IPS-15b (cell line): Measurements from ENCODE around the gene PAQR3.
A peak's percentile ranks its signal among the peaks of the same experiment; 100 is the strongest.

ENCODE experiments used
- H3K27me3 ChIP-seq: one replicate; pipeline ENCODE4 v1.6.1; 2013; ENCODE audit warnings: low read length; ENCODE audit not compliant: control insufficient read depth, insufficient read depth
- H3K36me3 ChIP-seq: one replicate; pipeline ENCODE4 v1.6.1; 2013; ENCODE audit warnings: low read length; ENCODE audit not compliant: control insufficient read depth, insufficient read depth
- H3K4me1 ChIP-seq: one replicate; pipeline ENCODE4 v1.6.1; 2013; ENCODE audit warnings: mild to moderate bottlenecking, low read length; ENCODE audit not compliant: control insufficient read depth, insufficient read depth
- H3K4me3 ChIP-seq: one replicate; pipeline ENCODE4 v1.5.1; 2013; ENCODE audit warnings: low read depth, low read length
- H3K9ac ChIP-seq: one replicate; pipeline ENCODE4 v1.6.1; 2013; ENCODE audit warnings: low read depth, mild to moderate bottlenecking, low read length
- H3K9me3 ChIP-seq: one replicate; pipeline ENCODE4 v1.6.1; 2013; ENCODE audit warnings: mild to moderate bottlenecking, low read length; ENCODE audit not compliant: control insufficient read depth, insufficient read depth

Gene PAQR3

DNA sequence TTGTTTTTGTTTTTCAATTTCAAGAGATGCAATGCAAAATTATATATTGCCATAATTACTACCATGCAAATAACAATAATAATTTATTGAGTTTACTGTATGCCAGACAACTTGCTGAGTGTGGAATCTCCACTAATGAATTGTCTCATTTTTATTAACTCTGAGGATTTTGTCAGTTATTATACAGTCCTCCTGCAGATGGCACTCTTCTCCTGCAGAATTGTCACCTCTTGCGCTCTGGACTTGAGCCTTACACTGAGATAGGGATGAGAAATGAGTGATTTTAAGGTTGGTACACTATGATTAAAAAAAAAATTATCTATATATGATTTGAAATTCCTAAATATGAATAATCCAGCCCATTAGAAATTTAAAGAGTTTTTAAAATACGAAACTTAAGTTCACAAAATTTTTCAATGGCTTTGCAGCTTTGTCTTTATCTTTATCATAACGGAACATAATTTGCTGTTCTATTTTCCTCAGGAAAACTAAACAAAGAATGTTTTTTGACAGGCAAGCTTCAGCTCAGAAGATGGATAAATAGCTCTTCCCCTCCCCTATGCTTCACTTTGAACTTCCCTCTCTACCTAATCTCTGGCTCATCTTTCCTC lies 12.7 kb upstream of the PAQR3 start:
- H3K4me1 ChIP-seq: no peaks in the 10 kb centered on the region
- no peaks in the 10 kb centered on the region for H3K27me3 ChIP-seq
- no peaks in the 10 kb centered on the region for H3K36me3 ChIP-seq
- H3K4me3 ChIP-seq: no peak overlapping the region
- no peaks in the 10 kb centered on the region for H3K9me3 ChIP-seq
- no peak overlapping the region for H3K9ac ChIP-seq

DNA sequence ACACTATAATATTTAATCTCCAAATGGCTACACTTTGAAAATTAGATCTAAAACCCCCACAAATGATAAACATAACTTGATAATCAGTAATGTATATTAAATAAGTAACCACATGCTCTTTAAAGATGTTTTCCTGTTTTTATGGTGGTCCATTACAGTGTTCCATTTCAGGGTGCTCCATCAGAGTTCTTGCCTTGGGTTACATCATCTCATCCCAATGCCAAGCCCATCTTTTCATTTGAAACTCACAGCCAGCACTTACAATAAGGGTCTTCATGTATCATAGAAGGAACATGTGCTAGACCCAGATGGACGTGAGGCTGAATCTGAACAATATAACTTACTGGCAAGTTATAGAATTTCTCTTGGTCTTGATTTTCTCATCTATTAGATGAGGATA lies 10.5 kb upstream of the PAQR3 start:
- no peaks in the 10 kb centered on the region for H3K36me3 ChIP-seq
- H3K4me1 ChIP-seq: no peaks in the 10 kb centered on the region
- no peaks in the 10 kb centered on the region for H3K9me3 ChIP-seq
- no peak overlapping the region for H3K4me3 ChIP-seq
- no peak overlapping the region for H3K9ac ChIP-seq
- H3K27me3 ChIP-seq: no peaks in the 10 kb centered on the region

DNA sequence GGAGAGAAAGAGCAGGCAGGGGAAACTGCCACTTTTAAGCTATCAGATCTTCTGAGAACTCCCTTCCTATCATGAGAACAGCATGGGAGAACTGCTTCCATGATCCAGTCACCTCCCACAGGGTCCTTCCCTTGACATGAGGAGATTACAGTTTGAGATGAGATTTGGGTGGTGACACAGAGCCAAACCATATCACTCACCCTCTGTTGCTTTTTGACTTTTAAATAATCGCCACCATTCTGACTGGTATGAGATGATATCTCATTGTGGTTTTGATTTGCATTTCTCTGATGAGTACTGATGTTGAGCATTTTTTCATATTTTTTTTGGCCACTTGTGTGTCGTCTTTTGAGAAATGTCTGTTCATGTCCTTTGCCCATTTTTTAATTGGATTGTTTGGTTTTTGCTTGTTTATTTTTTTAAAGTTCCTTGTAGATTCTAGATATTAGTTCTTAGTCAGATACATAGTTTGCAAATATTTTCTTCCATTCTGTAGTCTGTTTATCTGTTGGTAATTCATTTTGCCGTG lies 6.5 kb upstream of the PAQR3 start:
- Histone ChIP-seq H3K4me3 (no peak overlapping the region), H3K9me3 (no peaks in the 10 kb centered on the region), H3K9ac (no peak overlapping the region), H3K36me3 (no peaks in the 10 kb centered on the region), H3K4me1 (peaks cover 3% of the 10 kb centered on the region), H3K27me3 (peaks cover 2% of the 10 kb centered on the region)

DNA sequence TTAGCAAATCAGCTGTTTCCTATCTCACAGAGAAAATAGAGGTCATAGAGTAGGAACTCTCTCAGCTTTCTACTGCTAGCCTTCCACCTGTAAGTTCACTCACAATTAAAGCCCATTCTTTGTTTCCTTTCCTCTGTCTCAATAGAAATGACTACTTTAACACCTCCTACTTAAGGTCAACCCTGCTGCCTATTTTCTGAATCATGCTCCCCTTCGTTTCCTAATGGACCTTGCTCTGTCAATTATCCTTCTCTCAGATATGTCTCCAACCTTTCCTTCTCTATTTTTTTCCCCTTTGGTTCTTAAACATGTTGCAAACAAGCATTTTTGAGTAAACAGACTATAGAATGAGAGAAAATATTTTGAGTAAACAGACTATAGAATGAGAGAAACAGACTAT lies 5.1 kb upstream of the PAQR3 start:
- Histone ChIP-seq H3K36me3 (no peaks in the 10 kb centered on the region), H3K4me1 (peaks cover 7% of the 10 kb centered on the region), H3K27me3 (peaks cover 9% of the 10 kb centered on the region), H3K4me3 (no peak overlapping the region), H3K9ac (no peak overlapping the region), H3K9me3 (no peaks in the 10 kb centered on the region)

DNA sequence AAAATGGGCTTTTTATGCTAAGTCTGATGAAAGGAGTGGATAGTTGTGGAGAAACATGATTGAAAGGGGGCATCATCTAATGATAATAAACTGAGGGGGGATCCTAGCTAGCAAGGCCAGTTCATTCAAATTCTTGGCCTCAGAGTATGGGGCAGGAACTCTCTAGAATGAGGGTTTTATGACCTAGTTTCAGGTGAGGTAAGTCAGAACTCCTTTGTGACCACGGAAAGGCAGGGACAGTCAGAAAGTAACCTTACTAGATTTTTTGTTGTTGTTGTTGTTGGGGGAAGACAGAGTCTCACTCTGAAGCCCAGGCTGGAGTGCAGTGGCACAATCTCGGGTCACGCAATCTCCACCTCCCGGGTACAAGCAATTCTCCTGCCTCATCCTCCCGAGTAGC lies 1.5 kb upstream of the PAQR3 start:
- H3K27me3 ChIP-seq: peaks cover 9% of the 10 kb centered on the region
- H3K9me3 ChIP-seq: no peaks in the 10 kb centered on the region
- no peak overlapping the region for H3K9ac ChIP-seq
- H3K4me3 ChIP-seq: no peak overlapping the region
- no peaks in the 10 kb centered on the region for H3K36me3 ChIP-seq
- H3K4me1 ChIP-seq: peaks cover 28% of the 10 kb centered on the region

DNA sequence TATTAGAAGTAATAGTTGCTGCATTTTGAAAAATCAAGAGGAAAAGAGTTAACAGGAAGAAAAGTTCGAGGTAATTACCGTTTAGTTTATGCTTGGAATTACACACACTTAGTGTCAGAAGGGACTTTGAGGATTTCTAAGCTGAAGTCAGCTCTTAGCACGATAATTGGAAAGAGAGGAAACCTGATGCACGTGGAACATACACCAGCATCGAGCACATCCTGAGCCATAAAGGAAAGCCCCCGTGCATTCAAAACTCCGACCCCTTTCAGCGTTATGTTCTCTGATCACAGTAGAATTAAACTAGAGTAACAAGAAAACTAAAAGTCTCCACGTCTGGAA lies 400 bp upstream of the PAQR3 start:
- Histone ChIP-seq H3K4me1 (peaks cover 28% of the 10 kb centered on the region), H3K4me3 (peak overlapping the region; percentile 16), H3K36me3 (no peaks in the 10 kb centered on the region), H3K9ac (no peak overlapping the region), H3K27me3 (peaks cover 9% of the 10 kb centered on the region), H3K9me3 (no peaks in the 10 kb centered on the region)

DNA sequence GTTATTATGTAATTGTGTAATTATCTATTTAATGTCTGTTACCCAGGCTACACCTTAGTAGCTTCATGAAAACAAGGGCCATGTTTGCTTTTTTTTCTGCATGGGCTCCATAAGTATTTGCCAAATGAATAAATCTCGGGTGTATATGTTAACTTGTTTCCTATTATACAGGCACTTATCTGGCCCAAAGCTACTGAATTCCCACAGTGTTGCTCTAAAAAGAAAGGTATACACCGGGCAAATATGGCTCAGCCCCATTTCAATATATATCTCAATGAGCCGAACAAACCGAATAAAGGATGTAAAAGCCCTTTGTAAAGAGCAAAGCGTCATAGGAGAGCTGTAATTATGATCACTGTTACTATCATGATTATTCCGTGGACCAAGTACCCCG lies 767 bp downstream of the PAQR3 start:
- Histone ChIP-seq H3K4me3 (peak overlapping the region; percentile 93), H3K36me3 (no peaks in the 10 kb centered on the region), H3K9me3 (no peaks in the 10 kb centered on the region)

DNA sequence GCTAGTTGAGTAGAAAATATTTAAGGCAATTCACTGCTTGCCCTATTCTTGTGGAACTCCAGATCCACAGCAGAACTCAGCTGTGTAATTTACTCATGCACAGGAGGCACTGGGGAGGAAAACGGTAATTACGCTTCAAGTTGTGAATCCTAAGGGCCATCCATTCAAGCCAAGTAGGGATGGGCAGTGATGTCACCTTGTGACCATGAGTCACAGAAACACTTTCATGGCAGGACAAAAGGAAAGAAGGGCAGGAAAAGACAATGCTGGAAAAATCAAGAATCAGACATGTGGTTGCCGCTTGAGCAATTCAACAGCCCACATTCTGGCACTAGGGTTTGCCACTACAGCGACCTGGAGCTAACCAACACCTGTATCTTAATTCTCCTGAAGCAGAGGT lies 1.4 kb downstream of the PAQR3 start:
- H3K4me3 ChIP-seq: peak overlapping the region; percentile 93
- H3K36me3 ChIP-seq: no peaks in the 10 kb centered on the region
- no peak overlapping the region for H3K9ac ChIP-seq
- H3K9me3 ChIP-seq: no peaks in the 10 kb centered on the region
- peaks cover 25% of the 10 kb centered on the region for H3K4me1 ChIP-seq
- peaks cover 9% of the 10 kb centered on the region for H3K27me3 ChIP-seq

More for the DNA sequence above, 767 bp downstream of the PAQR3 start:
- peaks cover 9% of the 10 kb centered on the region for H3K27me3 ChIP-seq
- H3K4me1 ChIP-seq: peaks cover 28% of the 10 kb centered on the region
- no peak overlapping the region for H3K9ac ChIP-seq

DNA sequence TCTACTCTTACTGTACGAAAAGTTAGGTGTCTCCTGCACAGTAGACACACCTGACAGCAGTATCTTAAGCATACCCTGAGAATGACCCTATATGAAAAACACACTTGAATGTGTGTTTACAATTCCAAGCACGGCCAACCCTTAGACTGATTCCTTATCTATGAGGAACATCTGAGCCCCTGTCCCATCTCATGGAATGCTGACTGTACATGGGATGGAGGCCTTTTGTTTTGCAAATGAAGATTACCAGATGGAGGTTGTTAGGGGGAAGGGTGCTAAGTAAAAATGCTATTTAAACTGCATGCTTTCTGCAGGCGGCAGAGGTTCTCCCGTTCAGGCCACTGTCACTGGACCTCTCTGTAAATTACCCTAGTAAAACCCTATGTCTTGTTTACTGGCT lies 2.2 kb downstream of the PAQR3 start:
- H3K9ac ChIP-seq: peak overlapping the region; percentile 20
- peak overlapping the region; percentile 93 for H3K4me3 ChIP-seq
- no peaks in the 10 kb centered on the region for H3K36me3 ChIP-seq
- H3K9me3 ChIP-seq: no peaks in the 10 kb centered on the region
- peaks cover 9% of the 10 kb centered on the region for H3K27me3 ChIP-seq
- peaks cover 25% of the 10 kb centered on the region for H3K4me1 ChIP-seq

DNA sequence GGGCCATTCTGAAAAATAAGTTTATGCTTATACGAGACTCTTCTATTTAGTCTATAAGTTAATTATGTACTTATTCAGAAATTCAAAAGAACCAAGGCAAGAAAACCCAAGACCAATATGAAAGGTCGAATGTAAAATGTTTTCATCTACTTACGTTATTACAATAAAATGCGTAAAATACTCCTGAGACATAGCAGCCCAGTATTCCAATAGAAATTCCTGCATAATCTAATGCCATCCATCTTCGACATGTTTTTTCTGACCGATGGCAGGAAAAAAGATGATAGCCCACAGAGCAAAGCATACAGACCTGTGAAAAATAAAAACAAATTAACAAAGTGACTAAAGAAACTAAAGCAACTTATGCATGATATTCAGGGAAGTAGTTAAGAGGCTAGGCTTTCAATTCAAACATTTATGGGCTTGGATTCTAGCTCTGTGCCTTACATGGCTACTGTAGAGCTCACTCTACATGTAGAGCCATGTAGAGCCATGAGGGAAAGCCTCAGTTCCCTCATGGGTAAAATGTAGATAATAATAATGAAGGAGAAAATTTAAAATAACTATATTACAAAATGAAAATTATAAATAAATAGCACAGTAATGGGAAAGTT lies 9.1 kb downstream of the PAQR3 start:
- Histone ChIP-seq H3K4me3 (no peak overlapping the region), H3K36me3 (peaks cover 2% of the 10 kb centered on the region), H3K9ac (no peak overlapping the region), H3K9me3 (no peaks in the 10 kb centered on the region), H3K27me3 (no peaks in the 10 kb centered on the region), H3K4me1 (no peaks in the 10 kb centered on the region)

DNA sequence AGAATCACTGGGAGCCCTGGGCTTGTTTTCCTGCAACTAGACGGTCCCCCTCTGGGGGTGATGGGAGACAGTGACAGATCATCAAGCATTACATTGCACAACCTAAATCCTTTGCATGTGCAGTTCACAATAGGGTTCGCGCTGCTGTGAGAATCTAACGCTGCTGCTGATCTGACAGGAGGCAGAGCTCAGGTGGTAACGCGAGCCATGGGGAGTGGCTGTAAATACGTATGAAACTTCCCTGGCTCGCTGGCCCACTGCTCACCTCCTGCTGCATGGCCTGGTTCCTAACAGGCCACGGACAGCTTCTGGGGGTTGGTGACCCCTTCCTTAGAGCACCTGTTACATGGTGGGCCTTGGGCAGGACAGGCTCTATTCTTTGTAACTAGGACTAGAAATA lies 10.4 kb downstream of the PAQR3 start:
- no peaks in the 10 kb centered on the region for H3K9me3 ChIP-seq
- no peak overlapping the region for H3K4me3 ChIP-seq
- no peaks in the 10 kb centered on the region for H3K4me1 ChIP-seq
- H3K9ac ChIP-seq: no peak overlapping the region
- H3K36me3 ChIP-seq: peaks cover 2% of the 10 kb centered on the region
- H3K27me3 ChIP-seq: no peaks in the 10 kb centered on the region

DNA sequence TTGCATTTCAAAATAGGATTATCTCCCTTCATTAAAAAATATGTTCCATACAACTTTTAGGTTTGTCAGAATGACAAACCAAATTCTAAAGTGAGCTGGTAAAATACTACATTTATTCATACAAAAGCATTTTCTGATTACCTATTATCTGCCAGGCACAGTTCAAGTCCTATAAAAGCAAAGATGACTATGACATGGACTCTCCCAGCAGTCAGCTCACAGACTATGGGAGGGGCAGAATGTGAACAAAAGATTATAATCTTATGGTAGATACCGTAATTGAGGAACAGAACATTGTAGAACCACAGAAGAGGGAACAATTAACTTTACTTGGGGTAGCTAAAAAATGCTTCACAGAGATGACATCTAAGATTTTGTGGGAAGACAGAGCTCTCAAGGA lies 12.4 kb downstream of the PAQR3 start:
- Histone ChIP-seq H3K9me3 (no peaks in the 10 kb centered on the region), H3K4me3 (no peak overlapping the region), H3K4me1 (peaks cover 3% of the 10 kb centered on the region), H3K9ac (no peak overlapping the region), H3K36me3 (peaks cover 7% of the 10 kb centered on the region), H3K27me3 (no peaks in the 10 kb centered on the region)
